ENCODE results near the gene AGBL4.

DNA sequence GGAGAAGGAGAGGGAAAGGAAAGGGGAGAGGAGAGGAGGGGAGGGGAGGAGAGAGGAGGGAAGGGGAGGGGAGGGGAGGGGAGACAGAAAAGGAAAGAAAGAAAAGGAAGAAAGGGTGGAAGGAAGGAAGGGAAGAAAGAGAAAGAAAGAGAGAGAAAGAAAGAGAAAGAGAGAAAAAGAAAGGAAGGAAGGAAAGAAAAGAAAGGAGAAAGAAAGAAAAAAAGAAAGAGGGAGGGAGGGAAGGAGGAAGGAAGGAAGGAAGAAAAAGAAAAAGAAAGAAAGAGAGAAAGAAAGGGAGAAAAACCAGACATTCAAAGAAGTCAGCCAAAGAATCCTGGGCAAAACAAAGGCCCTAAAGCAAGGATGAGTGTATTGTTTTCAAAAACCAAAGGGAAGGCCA is 1426.1 kb downstream of the AGBL4 start:
- TF ChIP-seq EHMT2 (IDR thresholded peaks at IDR 0.05; ENCODE audit: borderline replicate concordance, low read depth, low read length) (no peak), EP300 (IDR thresholded peaks at IDR 0.05; ENCODE audit: low read depth in 2 of 2, low read length in 2 of 2) (no peak), EP300 (CRISPR knock-in tag; IDR thresholded peaks at IDR 0.05; ENCODE audit: borderline replicate concordance) (no peak), SMARCC2 (IDR thresholded peaks at IDR 0.05) (no peak), FOXJ3 (CRISPR knock-in tag; IDR thresholded peaks at IDR 0.05; ENCODE audit: borderline replicate concordance) (no peak), TARDBP (CRISPR knock-in tag; IDR thresholded peaks at IDR 0.05) (no peak), PHF20 (CRISPR knock-in tag; IDR thresholded peaks at IDR 0.05) (no peak), KMT2A (CRISPR knock-in tag; IDR thresholded peaks at IDR 0.05) (no peak), FOXA1 (IDR thresholded peaks at IDR 0.05) (no peak), FOXA1 (CRISPR knock-in tag; IDR thresholded peaks at IDR 0.05) (no peak), TCF12 (IDR thresholded peaks at IDR 0.05) (no peak), TCF12 (CRISPR knock-in tag; IDR thresholded peaks at IDR 0.05) (no peak)
- TF ChIP-seq, protein P1, sequence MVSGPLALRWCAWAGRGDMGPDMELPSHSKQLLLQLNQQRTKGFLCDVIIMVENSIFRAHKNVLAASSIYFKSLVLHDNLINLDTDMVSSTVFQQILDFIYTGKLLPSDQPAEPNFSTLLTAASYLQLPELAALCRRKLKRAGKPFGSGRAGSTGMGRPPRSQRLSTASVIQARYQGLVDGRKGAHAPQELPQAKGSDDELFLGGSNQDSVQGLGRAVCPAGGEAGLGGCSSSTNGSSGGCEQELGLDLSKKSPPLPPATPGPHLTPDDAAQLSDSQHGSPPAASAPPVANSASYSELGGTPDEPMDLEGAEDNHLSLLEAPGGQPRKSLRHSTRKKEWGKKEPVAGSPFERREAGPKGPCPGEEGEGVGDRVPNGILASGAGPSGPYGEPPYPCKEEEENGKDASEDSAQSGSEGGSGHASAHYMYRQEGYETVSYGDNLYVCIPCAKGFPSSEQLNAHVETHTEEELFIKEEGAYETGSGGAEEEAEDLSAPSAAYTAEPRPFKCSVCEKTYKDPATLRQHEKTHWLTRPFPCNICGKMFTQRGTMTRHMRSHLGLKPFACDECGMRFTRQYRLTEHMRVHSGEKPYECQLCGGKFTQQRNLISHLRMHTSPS (CRISPR knock-in tag; IDR thresholded peaks at IDR 0.05; ENCODE audit: low read depth): no peak
- TF ChIP-seq, protein P2, sequence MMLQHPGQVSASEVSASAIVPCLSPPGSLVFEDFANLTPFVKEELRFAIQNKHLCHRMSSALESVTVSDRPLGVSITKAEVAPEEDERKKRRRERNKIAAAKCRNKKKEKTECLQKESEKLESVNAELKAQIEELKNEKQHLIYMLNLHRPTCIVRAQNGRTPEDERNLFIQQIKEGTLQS (CRISPR knock-in tag; IDR thresholded peaks at IDR 0.05): no peak
- TF ChIP-seq, protein P3, sequence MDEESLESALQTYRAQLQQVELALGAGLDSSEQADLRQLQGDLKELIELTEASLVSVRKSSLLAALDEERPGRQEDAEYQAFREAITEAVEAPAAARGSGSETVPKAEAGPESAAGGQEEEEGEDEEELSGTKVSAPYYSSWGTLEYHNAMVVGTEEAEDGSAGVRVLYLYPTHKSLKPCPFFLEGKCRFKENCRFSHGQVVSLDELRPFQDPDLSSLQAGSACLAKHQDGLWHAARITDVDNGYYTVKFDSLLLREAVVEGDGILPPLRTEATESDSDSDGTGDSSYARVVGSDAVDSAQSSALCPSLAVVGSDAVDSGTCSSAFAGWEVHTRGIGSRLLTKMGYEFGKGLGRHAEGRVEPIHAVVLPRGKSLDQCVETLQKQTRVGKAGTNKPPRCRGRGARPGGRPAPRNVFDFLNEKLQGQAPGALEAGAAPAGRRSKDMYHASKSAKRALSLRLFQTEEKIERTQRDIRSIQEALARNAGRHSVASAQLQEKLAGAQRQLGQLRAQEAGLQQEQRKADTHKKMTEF (CRISPR knock-in tag; IDR thresholded peaks at IDR 0.05): no peak
- TF ChIP-seq, protein P4, sequence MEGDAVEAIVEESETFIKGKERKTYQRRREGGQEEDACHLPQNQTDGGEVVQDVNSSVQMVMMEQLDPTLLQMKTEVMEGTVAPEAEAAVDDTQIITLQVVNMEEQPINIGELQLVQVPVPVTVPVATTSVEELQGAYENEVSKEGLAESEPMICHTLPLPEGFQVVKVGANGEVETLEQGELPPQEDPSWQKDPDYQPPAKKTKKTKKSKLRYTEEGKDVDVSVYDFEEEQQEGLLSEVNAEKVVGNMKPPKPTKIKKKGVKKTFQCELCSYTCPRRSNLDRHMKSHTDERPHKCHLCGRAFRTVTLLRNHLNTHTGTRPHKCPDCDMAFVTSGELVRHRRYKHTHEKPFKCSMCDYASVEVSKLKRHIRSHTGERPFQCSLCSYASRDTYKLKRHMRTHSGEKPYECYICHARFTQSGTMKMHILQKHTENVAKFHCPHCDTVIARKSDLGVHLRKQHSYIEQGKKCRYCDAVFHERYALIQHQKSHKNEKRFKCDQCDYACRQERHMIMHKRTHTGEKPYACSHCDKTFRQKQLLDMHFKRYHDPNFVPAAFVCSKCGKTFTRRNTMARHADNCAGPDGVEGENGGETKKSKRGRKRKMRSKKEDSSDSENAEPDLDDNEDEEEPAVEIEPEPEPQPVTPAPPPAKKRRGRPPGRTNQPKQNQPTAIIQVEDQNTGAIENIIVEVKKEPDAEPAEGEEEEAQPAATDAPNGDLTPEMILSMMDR (CRISPR knock-in tag; IDR thresholded peaks at IDR 0.05): no peak
